ENCODE results near the gene LRRIQ1. TPM values are rescaled to one million over a fixed set of nuclear protein-coding genes. Genes with fewer than 3 reads are reported as not detected.

LRRIQ1 gene
- total and polyA plus RNA-seq, 2 experiments from 2014 or later, result 1.4 to 4.0 TPM

GRCh38 chr12:85190728-85191127, 154.6 kb downstream of the LRRIQ1 start:
- Histone ChIP-seq H3K79me2 (replicated peaks; ENCODE audit: insufficient read depth) (no peaks in the 10 kb centered on the region), H3K27ac (ENCODE audit: low read depth) (no peak overlapping the region), H3K4me2 (no peak overlapping the region), H3K36me3 (ENCODE audit: insufficient read depth) (no peaks in the 10 kb centered on the region), H2AFZ (no peak overlapping the region), H4K20me1 (replicated peaks; ENCODE audit: insufficient read depth) (no peaks in the 10 kb centered on the region), H3F3A (replicated peaks; ENCODE audit: low read depth) (no peaks in the 10 kb centered on the region), H3K9me2 (ENCODE audit: insufficient read depth) (no peaks in the 10 kb centered on the region), H3K27me3 (ENCODE audit: insufficient read depth) (no peaks in the 10 kb centered on the region), H3K4me3 (no peak overlapping the region), H3K4me1 (ENCODE audit: insufficient read depth) (no peaks in the 10 kb centered on the region)
- Mint-ChIP-seq H3K9me3 (no peaks in the 10 kb centered on the region), H3K4me3 (no peak overlapping the region), H3K4me1 (no peaks in the 10 kb centered on the region), H3K27me3 (ENCODE audit: insufficient read depth, low read depth, poor library complexity) (no peaks in the 10 kb centered on the region), H3K36me3 (ENCODE audit: low read depth) (no peaks in the 10 kb centered on the region), H3K27ac (no peak overlapping the region)
- ATAC-seq (no peak), DNase-seq (ENCODE audit: low spot score) (no peak)
- TF ChIP-seq NANOG (IDR thresholded peaks at IDR 0.05; ENCODE audit: borderline replicate concordance) (no peak), EZH2phosphoT487 (IDR thresholded peaks at IDR 0.05; ENCODE audit: unreplicated experiment) (no peak), ZNF114 (CRISPR knock-in tag; IDR thresholded peaks at IDR 0.05) (no peak), EZH2 (IDR thresholded peaks at IDR 0.05; ENCODE audit: low read depth, unreplicated experiment) (no peak), CTCF (conservative IDR thresholded peaks at IDR 0.05; ENCODE audit: low read depth in 2 of 2) (no peak), REST (IDR thresholded peaks at IDR 0.05; ENCODE audit: unreplicated experiment) (no peak), POLR2AphosphoS5 (IDR thresholded peaks at IDR 0.05; ENCODE audit: low read depth) (no peak), STAT1 (IDR thresholded peaks at IDR 0.05; ENCODE audit: unreplicated experiment) (no peak), JUNB (IDR thresholded peaks at IDR 0.05; ENCODE audit: unreplicated experiment) (no peak), ZNF462 (CRISPR knock-in tag; IDR thresholded peaks at IDR 0.05) (no peak), ETS1 (IDR thresholded peaks at IDR 0.05) (no peak), ZNF331 (CRISPR knock-in tag; IDR thresholded peaks at IDR 0.05; ENCODE audit: low read depth) (no peak), CREB1 (CRISPR knock-in tag; IDR thresholded peaks at IDR 0.05; ENCODE audit: low read depth) (no peak)

All from GM23338 (cell line).